Choroid plexus epithelial cell (primary cell): ENCODE measurements around the gene C6.
"Not testable (repeated sequence)": the region's sequence is repeated elsewhere in the genome, so short reads cannot be mapped to it uniquely, and the experiment has no call there.

Experiments
- DNase-seq: peaks from one replicate; pipeline ENCODE4 v3.0.0-alpha.2; 2010; ENCODE audit warnings: low read depth
- H3K4me3 ChIP-seq: 2 replicates; pipeline ENCODE4 v1.5.1; 2011; ENCODE audit warnings: low read depth, mild to moderate bottlenecking, control low read depth, low read length, moderate library complexity
- TF ChIP-seq, protein P1 (sequence below): conservative IDR thresholded peaks from 2 replicates; pipeline ENCODE4 v1.5.1; 2011; ENCODE audit warnings: low read depth, mild to moderate bottlenecking, control low read depth, inconsistent platforms, low read length, moderate library complexity

The C6 gene

DNA sequence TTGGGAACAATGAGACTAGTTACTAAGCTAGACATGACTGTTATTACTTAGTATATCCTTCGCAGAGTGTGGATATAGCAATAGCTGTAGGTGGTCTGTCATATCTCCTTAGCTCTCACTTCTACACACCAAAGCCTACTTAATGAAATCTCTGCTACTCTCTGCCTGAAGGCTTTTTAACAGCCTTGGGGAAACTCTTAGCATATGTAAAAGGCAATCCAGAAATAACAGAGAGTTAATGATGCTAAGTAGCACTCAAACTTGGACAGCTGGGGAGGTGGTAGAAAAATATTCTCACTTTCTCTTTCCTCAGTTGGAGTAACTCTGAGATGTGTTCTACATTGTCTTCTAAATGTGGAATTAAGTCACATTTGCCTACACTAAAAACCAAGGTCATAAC is 30.2 kb upstream of the C6 start:
- TF ChIP-seq, protein P1, sequence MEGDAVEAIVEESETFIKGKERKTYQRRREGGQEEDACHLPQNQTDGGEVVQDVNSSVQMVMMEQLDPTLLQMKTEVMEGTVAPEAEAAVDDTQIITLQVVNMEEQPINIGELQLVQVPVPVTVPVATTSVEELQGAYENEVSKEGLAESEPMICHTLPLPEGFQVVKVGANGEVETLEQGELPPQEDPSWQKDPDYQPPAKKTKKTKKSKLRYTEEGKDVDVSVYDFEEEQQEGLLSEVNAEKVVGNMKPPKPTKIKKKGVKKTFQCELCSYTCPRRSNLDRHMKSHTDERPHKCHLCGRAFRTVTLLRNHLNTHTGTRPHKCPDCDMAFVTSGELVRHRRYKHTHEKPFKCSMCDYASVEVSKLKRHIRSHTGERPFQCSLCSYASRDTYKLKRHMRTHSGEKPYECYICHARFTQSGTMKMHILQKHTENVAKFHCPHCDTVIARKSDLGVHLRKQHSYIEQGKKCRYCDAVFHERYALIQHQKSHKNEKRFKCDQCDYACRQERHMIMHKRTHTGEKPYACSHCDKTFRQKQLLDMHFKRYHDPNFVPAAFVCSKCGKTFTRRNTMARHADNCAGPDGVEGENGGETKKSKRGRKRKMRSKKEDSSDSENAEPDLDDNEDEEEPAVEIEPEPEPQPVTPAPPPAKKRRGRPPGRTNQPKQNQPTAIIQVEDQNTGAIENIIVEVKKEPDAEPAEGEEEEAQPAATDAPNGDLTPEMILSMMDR, result no peak
- no peak overlapping the region for H3K4me3 ChIP-seq
- no peak for DNase-seq

DNA sequence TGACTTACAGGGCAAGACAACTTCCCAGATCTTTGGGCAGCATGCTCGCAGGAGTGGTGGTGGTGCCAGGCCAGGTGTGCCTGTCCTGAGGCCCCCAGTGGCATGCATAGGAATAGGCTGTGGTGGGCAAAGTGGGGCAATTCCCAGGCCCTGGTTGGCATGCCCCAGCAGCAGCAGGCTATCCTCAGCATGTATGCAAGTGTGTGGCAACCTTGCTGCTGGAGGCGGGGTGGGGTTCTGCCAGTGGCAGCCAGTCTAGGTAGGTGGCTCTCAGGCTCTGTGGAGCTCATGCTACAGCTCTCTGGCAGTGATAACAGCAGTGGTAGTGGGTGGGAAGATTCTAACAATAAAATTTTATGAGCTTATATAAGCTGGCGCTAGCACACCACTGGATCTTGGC is 27.7 kb upstream of the C6 start:
- TF ChIP-seq, protein P1, result no peak
- no peak for DNase-seq
- no peak overlapping the region for H3K4me3 ChIP-seq

DNA sequence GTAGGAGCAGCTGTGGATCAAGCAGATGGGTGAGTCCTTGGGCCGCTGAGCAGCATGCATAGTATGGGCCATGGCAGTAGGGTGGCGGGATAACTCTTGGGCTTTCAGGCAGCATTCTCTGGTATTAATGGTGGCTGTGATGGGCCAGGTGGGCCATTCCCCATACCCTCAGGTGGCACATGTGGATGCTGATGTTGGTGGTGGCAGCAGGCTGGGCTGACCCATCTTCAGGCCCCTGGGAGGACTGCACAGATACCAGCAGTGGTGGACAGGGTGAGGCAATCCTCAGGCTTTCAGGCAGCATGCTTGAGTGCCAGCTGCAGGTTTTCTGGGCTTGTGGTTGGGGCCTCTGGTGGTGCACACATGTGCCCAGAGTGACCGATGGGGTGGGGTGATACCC is 27.1 kb upstream of the C6 start:
- no peak for DNase-seq
- TF ChIP-seq, protein P1, result no peak
- no peak overlapping the region for H3K4me3 ChIP-seq

DNA sequence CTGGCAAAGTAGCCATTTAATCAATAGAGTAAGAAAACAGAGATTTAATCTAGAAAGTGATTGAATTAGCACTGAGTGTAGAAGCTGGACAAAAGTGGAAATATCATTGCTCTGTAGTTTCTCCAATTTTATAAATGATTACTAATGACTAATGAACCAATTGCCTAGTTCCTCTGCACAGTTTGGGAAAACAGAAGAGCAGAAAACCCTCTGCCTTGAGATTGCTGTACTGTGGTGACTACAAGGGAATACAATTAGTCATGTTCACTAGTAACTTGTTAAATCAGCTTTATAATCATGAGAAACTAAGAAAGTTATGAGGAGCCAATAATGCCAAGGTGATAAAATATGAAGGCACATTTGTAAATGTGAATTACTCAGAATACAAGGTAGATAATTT is 21.1 kb upstream of the C6 start:
- TF ChIP-seq, protein P1, result no peak
- no peak overlapping the region for H3K4me3 ChIP-seq
- DNase-seq, result no peak

DNA sequence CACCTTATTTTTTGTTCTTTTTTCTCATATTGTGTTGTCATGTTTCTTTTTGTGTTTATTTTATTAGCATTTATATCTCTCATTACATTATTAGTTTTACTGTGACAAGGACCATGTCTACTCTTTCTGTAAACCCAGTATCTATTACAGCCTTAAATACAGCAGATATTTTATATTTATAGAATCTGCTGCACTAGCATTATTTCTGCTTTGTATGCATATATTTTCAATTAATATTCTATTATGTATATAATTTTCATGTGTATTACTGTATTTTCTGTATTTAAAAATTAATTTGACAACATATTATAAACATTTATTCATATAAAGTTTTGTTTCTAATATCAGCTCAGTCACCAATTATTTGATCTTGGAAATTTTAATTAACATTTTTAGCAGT is 19.5 kb upstream of the C6 start:
- TF ChIP-seq, protein P1, result no peak
- DNase-seq, result no peak
- no peak overlapping the region for H3K4me3 ChIP-seq

DNA sequence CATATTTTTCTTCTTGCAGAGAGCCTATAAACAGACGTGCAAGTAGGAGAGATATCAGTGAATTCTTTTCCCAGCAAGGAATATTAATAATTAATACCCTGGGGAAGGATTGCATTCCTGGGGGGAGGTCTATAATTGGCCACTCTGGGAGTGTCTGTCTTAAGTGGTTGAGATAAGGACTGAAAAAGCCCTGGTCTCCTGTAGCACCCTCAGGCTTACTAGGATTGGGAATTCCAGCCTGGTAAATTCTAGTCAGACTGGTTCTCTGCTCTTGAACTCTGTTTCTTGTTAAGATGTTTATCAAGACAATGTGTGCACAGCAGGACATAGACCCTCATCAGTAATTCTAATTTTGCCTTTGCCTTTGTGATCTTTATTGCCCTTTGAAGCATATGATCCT is 16.9 kb upstream of the C6 start:
- not testable (repeated sequence) for DNase-seq, H3K4me3 ChIP-seq

DNA sequence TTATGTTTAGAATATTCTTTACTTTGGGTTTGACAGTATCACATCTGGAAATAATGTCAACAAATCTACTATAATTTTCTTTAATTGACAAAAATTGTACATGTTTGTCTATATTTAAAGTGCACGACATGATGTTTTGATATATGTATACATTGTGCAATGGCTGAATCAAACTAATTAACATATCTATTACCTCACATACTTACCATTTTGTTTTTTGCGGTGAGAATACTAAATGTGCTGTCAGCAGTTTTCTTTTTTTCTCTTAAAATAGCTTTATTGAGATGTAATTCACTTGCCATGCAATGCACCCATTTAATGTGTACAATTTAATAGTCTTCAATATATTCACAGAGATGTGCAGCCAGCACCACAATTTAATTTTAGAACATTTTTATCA is 10.6 kb upstream of the C6 start:
- no peak overlapping the region for H3K4me3 ChIP-seq
- TF ChIP-seq, protein P1, result no peak
- DNase-seq, result no peak

DNA sequence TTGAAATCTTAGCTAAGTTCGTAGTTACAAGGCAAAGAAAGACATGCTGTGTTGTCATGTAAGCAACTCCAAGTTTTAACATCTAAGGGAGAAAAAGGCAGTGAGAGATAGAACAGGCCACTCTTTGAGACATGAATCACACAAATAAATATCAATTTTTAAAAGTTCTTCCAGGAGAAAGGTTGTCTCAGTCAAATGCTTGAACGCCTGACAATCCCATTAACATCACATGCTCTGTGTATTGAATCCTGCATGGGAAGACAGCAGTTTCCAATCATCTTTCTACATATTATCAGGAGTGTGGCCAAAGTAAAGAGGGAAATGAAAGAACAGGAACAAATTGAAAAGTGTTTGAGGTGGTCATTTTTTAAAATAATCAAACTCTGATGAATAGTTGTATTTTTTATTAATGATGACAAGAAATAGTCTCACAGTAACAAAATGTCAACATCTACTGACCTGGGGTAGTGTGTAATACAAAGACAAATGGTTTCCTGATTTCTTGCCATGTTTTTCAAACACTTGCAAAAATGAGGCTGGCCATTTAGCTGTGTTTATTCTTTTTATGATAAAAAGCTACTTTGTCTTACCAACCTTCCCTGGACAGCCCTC is 6.4 kb upstream of the C6 start:
- H3K4me3 ChIP-seq, result no peak overlapping the region
- TF ChIP-seq, protein P1, result no peak
- no peak for DNase-seq
